ENCODE measurements around the gene PP2D1. TPM values are rescaled to one million over a fixed set of nuclear protein-coding genes. Genes with fewer than 3 reads are reported as not detected.

Gene PP2D1
- total and polyA plus RNA-seq, 2 donors (not counting 3 experiments of a cell fraction or from before 2014, with no cell fraction given), result not detected

DNA sequence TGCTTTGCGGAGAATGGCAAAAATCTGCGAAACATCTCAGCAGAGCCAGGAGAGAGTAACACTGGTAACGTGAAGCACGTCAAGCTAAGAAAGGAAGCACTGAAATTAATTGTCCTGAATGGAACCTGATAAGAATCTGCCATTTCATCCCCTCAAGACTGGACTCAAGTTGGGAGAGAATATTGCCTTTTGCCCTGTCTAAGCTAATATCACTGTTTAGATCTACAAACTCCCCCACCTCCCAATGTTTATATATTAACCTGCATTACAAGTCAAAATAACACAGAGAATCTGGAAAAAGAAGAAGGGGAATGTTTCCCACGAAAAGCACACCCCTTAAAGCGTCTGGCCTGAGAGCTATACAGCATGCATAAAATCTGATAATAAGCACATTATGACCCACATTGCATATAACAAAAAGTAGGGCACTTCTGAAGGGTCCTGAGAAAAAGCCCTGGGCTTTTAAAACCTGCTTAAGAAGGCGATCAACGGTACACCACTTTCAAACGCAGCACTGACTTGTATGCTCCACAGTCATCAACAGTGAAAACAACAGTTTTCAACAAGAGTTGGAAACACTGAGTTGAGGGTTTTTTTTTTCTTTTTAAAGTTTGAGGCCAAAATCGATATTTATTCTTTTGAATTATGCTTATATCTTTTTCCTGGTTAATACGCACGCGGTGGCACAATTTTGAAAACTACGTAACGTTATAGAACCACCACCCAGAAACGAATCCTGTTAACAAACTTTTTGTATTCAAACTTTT, 26.8 kb upstream of the PP2D1 start:
- ChIA-PET CTCF (interaction anchor here (1.1 kb wide), 1 partner anchor 47 kb away, joined by 3 read pairs; no protein-coding TSS in a partner anchor), POLR2A (interaction anchor here (0.5 kb wide), 1 partner anchor 466 kb away, joined by 3 read pairs; no protein-coding TSS in a partner anchor)
- H3K9me3 ChIP-seq (replicated peaks; ENCODE audit: control insufficient read depth, insufficient read depth, low read length), result no peaks in the 10 kb centered on the region
- intact Hi-C loops (cut with micrococcal nuclease) (loop anchor here (1.0 to 5.0 kb wide), 5 partner anchors 16 to 150 kb away; partner anchors contain the start of genes RAB5A and SGO1), dilution Hi-C loops (cut with MboI; ENCODE audit: extremely low pct_ligation_motif_present, low sequenced_read_pairs) (no loop called here)
- no peaks in the 10 kb centered on the region for H4K20me1 ChIP-seq (replicated peaks; ENCODE audit: control insufficient read depth, extremely low read depth, insufficient read depth, low read length)
- H3K4me3 ChIP-seq (replicated peaks in 1 of 3; ENCODE audit: insufficient read depth in 1 of 3, low read depth in 1 of 3, low read length in 3 of 3), result peak overlapping the region; percentile 55 to 95 (median 94)
- DNase-seq (ENCODE audit: low read depth, low spot score) (peak; percentile 49), FAIRE-seq (peak; percentile 61)
- no peaks in the 10 kb centered on the region for H3K27me3 ChIP-seq (ENCODE audit: control insufficient read depth in 2 of 2, insufficient read depth in 2 of 2, low read length in 2 of 2)
- H3K36me3 ChIP-seq (ENCODE audit: control insufficient read depth in 2 of 2, extremely low read depth in 1 of 2, insufficient read depth in 2 of 2, low read length in 2 of 2), result no peaks in the 10 kb centered on the region
- peak overlapping the region; percentile 100 for H3K4me2 ChIP-seq (ENCODE audit: insufficient read depth, low read length)
- H3K27ac ChIP-seq (ENCODE audit: insufficient read depth, low read depth, low read length), result peak overlapping the region; percentile 27
- TF ChIP-seq, protein P1, sequence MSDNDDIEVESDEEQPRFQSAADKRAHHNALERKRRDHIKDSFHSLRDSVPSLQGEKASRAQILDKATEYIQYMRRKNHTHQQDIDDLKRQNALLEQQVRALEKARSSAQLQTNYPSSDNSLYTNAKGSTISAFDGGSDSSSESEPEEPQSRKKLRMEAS (IDR thresholded peaks at IDR 0.05; ENCODE audit: insufficient read depth, insufficient read length), result no peak
- no peak for TF ChIP-seq JUN (IDR thresholded peaks at IDR 0.05; ENCODE audit: borderline replicate concordance, insufficient read depth, insufficient read length, low read depth)
- TF ChIP-seq GATA2 (IDR thresholded peaks at IDR 0.05; ENCODE audit: insufficient read depth, insufficient read length, low read depth, low read length), result peak; percentile 52
- TF ChIP-seq CTCF (IDR thresholded peaks at IDR 0.05; ENCODE audit: extremely low read depth in 1 of 2, insufficient read depth in 1 of 2, low read depth in 1 of 2, low read length in 2 of 2), result no peak
- H3K79me2 ChIP-seq (ENCODE audit: control insufficient read depth, insufficient read depth, low read length), result no peaks in the 10 kb centered on the region
- peak overlapping the region; percentile 71 for H3K9ac ChIP-seq (replicated peaks; ENCODE audit: extremely low read depth, insufficient read depth, low read length)
- BruUV-seq (replicated peaks), result no TSS peak
- H2AFZ ChIP-seq (ENCODE audit: low read depth, low read length), result peak overlapping the region; percentile 96
- peaks cover 16% of the 10 kb centered on the region for H3K4me1 ChIP-seq (ENCODE audit: control insufficient read depth, extremely low read depth, insufficient read depth, low read length)
- no peaks in the 10 kb centered on the region for H3K9me1 ChIP-seq (replicated peaks; ENCODE audit: control insufficient read depth, extremely low read depth, insufficient read depth, low read length)
